Fibroblast of upper back skin (primary cell): ENCODE measurements around the gene ITGB5.

ENCODE experiments used
- DNase-seq: peaks from one replicate; pipeline ENCODE4 v3.0.0-alpha.2; 2013

ITGB5 gene

GRCh38 chr3:124858275-124858674, 28.9 kb downstream of the ITGB5 start:
- DNase-seq = peak; percentile 78

GRCh38 chr3:124856677-124857076, 30.5 kb downstream of the ITGB5 start:
- DNase-seq = no peak

DNA sequence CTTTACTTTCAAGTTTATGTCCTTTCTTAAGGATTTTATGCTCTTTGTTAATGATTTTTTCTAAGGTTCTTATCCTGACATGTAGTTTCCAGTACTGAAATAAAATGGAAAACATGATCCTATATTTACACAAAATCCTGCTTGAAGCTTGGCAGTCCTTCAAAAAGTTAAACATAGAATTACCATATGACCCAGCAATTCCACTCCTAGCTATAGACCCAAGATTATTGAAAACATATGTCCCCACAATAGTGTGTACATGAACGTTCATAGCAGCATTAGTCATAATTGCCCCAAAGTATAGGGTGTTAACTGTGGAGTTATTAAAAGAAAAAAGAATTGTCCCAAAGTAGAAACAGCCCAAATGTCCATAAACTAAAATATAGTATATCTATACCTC, 33.2 kb downstream of the ITGB5 start:
- DNase-seq = peak; percentile 95

GRCh38 chr3:124853446-124853845, 33.7 kb downstream of the ITGB5 start:
- no peak for DNase-seq

DNA sequence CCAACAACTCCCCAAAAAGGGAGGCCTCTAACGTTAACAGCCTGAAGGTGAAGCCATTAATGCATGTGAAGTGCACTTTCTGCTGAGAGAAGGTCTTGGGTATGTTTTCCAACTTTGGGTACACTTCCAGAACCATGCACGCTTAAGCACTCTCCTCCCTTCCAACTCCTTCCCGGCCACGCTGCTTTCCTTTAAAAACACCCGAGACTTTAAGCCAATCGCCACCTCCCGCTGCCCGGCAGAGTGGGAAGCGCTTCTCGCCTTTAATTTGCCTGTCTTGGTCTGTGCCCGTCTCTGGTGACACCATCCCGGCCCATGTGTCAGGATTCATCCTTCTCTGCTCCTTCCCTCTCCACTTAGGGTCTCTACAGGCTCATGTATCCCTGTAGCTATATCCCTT, 35.3 kb downstream of the ITGB5 start:
- no peak for DNase-seq

DNA sequence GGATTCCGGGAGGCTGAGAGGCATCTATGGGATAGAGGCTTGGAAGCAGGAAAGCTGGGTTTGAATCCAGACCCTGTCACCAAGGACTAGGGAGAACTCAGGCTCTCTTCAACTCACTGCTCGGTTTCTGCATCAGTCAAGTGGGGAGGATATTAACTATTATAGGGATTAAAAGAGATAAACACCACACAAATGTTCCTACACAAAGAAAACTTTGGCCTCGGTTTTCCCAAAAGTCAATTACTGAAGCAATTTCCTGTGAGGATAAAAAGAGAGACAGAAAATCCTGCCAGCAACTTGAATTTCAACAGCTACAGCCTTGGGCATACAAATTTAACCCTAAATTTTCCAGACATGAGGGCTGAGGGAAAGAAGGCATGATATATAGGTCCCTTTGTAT, 36.0 kb downstream of the ITGB5 start:
- DNase-seq = no peak

DNA sequence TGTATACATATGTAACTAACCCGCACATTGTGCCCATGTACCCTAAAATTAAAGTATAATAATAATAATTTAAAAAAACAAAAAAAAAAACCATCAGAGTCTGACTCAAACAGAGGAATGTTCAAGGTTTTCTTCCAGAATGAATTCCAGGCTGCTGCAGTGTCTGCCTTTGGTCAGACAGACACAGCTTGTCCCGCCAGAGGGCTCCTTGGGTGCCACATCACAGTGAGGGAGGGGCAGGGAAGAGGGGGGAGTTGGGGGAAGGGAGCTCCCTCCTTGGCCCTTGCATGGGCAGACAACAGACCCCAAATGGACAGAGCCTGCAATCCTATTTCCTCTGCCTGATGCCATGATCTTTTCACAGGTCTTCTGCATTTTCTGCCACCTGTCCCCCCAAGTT, 36.5 kb downstream of the ITGB5 start:
- DNase-seq = peak; percentile 86

GRCh38 chr3:124850212-124850611, 37.0 kb downstream of the ITGB5 start:
- peak; percentile 31 for DNase-seq

DNA sequence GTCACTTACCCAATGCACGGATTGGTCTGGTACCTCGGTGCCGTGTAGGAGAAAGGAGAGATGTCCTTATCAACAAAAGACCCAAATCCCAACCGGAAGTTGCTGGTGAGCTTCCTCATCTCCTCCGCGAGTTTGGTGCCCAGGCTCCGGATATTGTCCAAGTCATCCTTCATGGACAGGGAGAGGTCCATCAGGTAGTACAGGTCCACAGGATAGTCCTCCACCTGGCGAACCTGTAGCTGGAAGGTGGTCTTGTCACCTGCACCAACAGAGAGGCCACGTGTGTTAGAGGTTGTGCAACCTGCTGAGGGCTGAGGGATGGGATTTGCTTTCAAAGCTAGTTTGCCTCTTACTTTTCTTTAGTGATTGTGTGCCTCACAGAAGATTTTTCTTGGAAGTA, 38.9 kb downstream of the ITGB5 start:
- no peak for DNase-seq

GRCh38 chr3:124847863-124848262, 39.3 kb downstream of the ITGB5 start:
- DNase-seq = no peak

DNA sequence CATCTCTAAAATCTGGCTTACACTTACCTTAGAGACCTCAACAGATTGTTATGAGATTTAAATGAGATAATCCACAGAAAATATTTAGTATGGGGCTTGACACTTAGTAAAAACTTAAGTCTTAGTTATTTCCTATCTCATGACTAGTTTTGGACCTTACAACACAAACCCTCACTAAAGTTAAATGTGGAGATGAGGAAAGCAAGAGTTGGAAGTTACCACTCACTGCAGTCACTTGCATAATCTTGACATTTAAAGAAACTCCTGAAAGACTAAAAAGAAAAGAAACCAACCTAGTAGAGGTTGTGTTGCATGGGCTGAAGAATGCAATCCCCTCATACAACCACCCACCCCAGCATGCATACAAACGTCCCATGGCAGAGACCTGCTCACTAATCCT, 40.1 kb downstream of the ITGB5 start:
- DNase-seq = no peak

- DNase-seq = peak; percentile 71
These were observed 41.0 kb downstream of the ITGB5 start for GRCh38 chr3:124846189-124846588.

DNA sequence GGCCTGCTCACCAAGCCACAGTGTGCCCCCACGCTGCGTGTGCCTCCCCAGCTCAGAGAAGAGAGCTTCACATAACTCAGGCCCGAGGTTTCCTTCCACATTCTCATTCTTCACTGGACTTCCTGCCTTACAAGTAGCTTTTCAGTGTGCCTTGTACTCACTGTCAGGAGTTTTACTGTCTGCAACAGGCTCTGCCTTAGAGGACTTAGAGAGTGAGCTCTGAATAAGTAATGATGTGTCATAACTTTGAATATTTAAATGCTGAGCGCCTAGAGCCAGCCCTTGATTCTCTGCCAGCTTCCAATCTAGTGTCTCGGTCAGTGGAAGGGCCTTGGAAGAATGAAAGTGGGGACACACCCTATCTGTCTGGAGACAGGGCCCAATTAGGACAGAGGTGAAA, 41.8 kb downstream of the ITGB5 start:
- DNase-seq = peak; percentile 90

- DNase-seq = no peak
These were observed 43.5 kb downstream of the ITGB5 start for GRCh38 chr3:124843506-124844177.

- no peak for DNase-seq
These were observed 44.1 kb downstream of the ITGB5 start for GRCh38 chr3:124843047-124843446.

- no peak for DNase-seq
These were observed 45.6 kb downstream of the ITGB5 start for GRCh38 chr3:124841517-124841916.

DNA sequence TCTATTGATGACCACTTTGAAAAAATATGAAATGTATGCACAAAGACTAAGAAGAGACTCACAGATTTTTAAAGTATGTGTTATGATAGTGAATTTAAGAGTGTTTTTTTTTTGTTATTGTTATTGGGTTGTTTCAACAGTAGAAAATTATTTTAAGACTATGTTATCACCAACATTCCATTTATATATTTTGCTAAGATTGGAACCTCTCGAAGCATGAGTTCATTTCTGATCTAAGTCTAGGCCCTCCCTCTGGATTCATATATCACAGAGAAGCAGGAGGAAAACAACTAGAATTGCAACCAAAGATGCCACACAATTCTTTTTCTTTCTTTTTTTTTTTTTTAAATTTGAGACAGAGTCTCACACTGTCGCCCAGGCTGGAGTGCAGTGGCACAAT, 46.8 kb downstream of the ITGB5 start:
- no peak for DNase-seq

GRCh38 chr3:124839896-124840295, 47.3 kb downstream of the ITGB5 start:
- no peak for DNase-seq

- no peak for DNase-seq
These were observed 48.2 kb downstream of the ITGB5 start for GRCh38 chr3:124838963-124839362.

GRCh38 chr3:124837730-124838186, 49.4 kb downstream of the ITGB5 start:
- peak; percentile 44 for DNase-seq

GRCh38 chr3:124837065-124837464, 50.1 kb downstream of the ITGB5 start:
- no peak for DNase-seq

DNA sequence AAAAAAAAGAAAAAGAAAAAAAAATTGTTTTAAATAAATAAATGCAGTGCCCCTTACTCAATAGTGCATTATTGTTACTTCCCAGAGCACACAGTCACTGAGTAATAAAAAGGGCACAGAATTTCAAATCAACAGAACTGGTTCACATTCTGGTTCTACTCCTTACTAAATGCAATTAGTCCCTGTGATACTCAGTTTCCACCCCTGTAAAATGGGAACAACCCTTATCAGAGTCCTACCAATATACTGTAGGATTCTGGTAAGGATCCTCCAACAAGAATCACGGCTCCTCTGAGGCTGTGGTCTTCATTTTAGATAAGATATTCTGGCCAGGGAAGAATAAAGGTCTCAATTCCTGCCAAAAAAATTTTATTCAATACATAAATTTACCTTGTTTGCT, 50.7 kb downstream of the ITGB5 start:
- no peak for DNase-seq

DNA sequence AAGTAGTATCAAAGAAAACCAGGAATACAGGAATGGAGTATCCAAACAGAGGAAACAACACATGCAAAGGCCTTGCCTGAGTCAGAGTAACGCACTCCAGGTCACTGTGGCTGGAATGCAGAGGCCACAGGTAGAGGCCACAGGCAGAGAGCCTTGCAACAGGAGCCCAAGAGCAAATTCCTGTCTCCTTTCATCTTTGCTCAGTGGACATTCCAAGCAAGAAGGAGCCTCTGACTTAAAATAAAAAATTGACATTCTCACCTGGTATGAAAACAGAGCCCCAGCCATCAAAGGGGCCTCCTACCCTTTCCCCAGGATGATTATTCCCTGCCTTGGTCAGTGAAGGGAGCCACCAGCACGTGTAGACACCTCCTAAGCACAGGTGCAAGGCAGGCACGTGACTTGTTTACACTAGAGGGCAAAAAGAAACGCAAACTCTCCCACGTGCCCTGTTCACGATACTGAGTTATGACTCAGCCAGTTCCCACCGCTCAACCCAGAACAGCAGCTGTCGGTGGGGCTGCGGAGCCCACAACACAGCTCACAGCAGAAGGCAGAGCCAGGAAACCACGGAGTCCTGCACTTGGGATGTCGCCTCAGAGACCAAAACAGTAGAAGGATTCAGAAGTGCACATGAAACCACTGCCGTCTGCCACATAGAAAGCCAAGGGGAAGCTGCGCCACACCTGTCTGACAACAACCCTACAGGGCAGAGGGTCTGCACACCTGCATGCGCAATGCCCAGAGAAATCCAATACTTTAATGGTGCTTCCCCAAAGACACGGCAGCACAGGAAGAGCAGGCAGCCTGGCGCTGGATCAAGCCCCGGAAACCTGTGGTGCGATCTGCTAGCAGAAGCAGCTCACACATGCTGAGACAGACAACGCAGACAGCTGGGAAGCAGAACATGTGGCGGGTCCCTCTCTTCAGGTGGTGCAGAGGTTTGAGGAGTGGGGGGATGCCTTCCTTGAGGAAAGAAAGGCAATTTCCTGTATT, 52.1 kb downstream of the ITGB5 start:
- peak; percentile 75 for DNase-seq

DNA sequence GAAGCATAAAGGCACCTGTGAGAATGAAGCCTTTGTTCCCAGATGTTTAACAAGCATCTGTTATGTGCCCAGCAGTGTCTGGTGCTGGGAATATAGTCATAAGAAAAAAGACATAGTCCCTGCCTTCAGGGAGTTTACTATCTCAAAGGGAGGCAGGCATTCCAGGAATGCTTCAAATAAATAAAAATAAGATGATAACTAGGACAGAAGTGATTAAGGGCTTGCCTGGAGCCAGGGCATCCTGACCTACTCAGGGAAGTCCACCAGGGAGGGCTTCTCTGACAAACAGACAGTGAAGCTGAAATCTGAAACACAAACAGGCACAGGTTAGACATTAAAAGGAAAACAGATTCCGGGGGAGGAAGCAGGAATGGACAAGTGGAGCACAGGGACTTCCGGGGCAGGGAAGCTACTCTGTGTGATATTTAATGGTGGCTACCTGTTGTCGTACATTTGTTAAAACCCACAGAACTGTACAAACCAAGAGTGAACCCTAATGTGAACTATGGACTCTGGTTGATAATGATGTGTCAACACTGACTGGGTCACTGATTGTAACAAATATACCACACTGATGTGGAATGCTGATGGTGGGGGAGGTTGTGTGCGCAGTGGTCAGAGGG, 53.3 kb downstream of the ITGB5 start:
- DNase-seq = no peak
